ENCODE data around the gene DLX2. TPM values are rescaled to one million over a fixed set of nuclear protein-coding genes. Genes with fewer than 3 reads are reported as not detected.

The DLX2 gene
- total and polyA plus RNA-seq, 2 of the 13 experiments (the other 11 are each of a cell fraction or from before 2014, with no cell fraction given) = 0.07 to 0.15 TPM

DNA sequence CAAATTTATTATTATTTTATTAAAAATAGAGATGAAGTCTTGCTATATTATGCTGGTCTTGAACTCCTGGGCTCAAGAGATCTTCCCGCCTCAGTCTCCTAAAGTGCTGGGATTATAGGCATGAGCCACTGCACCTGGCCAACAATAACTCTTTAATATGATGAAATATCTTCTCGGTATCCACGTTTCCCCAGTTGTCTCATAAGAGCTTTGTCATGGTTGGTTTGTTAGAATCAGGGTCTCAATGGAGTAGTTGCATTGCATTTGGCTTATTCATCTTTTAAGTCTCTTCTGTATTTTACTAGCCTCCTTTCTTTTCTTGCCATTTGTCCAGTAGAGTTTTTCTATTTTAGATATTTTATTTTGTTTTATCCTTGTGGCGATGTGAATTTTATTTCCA is 32.7 kb upstream of the DLX2 start (continued):
- TF ChIP-seq, protein P1, sequence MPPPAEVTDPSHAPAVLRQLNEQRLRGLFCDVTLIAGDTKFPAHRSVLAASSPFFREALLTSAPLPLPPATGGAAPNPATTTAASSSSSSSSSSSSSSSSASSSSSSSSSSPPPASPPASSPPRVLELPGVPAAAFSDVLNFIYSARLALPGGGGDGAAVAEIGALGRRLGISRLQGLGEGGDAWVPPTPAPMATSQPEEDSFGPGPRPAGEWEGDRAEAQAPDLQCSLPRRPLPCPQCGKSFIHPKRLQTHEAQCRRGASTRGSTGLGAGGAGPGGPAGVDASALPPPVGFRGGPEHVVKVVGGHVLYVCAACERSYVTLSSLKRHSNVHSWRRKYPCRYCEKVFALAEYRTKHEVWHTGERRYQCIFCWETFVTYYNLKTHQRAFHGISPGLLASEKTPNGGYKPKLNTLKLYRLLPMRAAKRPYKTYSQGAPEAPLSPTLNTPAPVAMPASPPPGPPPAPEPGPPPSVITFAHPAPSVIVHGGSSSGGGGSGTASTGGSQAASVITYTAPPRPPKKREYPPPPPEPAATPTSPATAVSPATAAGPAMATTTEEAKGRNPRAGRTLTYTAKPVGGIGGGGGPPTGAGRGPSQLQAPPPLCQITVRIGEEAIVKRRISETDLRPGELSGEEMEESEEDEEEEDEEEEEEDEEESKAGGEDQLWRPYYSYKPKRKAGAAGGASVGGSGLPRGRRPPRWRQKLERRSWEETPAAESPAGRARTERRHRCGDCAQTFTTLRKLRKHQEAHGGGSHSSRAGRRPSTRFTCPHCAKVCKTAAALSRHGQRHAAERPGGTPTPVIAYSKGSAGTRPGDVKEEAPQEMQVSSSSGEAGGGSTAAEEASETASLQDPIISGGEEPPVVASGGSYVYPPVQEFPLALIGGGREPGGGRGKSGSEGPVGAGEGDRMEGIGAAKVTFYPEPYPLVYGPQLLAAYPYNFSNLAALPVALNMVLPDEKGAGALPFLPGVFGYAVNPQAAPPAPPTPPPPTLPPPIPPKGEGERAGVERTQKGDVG (CRISPR knock-in tag; IDR thresholded peaks at IDR 0.05; ENCODE audit: borderline replicate concordance) = no peak
- TF ChIP-seq NFE2L2 (IDR thresholded peaks at IDR 0.05; ENCODE audit: low read length) (no peak), SMARCE1 (IDR thresholded peaks at IDR 0.05; ENCODE audit: borderline replicate concordance) (no peak), NCOA2 (CRISPR knock-in tag; IDR thresholded peaks at IDR 0.05) (no peak), RFX5 (IDR thresholded peaks at IDR 0.05; ENCODE audit: low read depth, low read length) (no peak), ARNT (IDR thresholded peaks at IDR 0.05) (no peak), AGO2 (optimal IDR thresholded peaks at IDR 0.05; ENCODE audit: low read depth, low read length) (no peak), ZNF549 (CRISPR knock-in tag; IDR thresholded peaks at IDR 0.05) (no peak), POLR2G (IDR thresholded peaks at IDR 0.05; ENCODE audit: low read depth, low read length) (no peak), TBL1XR1 (IDR thresholded peaks at IDR 0.05; ENCODE audit: borderline replicate concordance, low read length, partially characterized antibody) (no peak), SP4 (CRISPR knock-in tag; IDR thresholded peaks at IDR 0.05) (no peak)

DNA sequence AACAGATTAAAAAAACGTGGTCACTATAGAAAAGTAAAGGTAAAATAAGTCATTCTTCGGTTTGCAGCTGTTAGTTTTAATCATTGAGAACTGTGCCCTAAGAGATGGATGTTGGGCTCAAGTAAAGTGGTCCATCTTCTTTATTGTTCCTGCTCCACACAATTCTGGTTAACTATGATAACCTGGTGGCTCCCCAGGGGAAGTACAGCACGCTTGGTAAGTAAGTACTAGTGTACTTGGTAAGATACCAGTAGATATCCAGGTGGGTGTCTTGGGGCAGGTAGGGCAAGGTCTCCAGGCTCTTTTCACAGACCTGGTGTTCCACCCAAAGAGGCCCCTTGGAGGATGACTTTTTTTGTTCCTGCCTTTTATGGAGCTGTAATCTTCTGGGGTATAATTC is 31.6 kb upstream of the DLX2 start:
- no peak overlapping the region for H3K9ac ChIP-seq (ENCODE audit: insufficient read depth, low read depth, low read length)
- CTCF ChIA-PET (ENCODE audit: low intra/inter-chr PET ratio, low total read pairs) = no interaction called here

More for the DNA sequence above, 31.6 kb upstream of the DLX2 start:
- in situ Hi-C loops (cut with HindIII; ENCODE audit: extremely low pct_ligation_motif_present, low pct_unique_long_range_greater_than_20kb) = no loop called here
- Histone ChIP-seq H3K9me3 (ENCODE audit: low read length) (no peaks in the 10 kb centered on the region), H3K79me2 (ENCODE audit: insufficient read depth, low read length) (no peaks in the 10 kb centered on the region), H3K27me3 (ENCODE audit: control insufficient read depth in 1 of 2, insufficient read depth in 2 of 2, low read length in 2 of 2) (peaks cover 0 to 4% of the 10 kb centered on the region in 2 experiments; a peak in 1 of 5 replicates), H3K4me2 (ENCODE audit: low read depth, low read length) (no peak overlapping the region), H2AFZ (ENCODE audit: low read length) (no peak overlapping the region), H3K4me1 (ENCODE audit: insufficient read depth, low read length) (no peaks in the 10 kb centered on the region), H3K27ac (ENCODE audit: extremely low read length, insufficient read depth, low read length) (no peak overlapping the region), H4K20me1 (ENCODE audit: insufficient read depth, low read length) (no peaks in the 10 kb centered on the region), H3K4me3 (replicated peaks in 1 of 3; ENCODE audit: insufficient read depth in 1 of 3, low read depth in 2 of 3, low read length in 3 of 3) (no peak overlapping the region), H3K36me3 (replicated peaks in 1 of 2; ENCODE audit: control insufficient read depth in 1 of 2, insufficient read depth in 2 of 2, low read length in 2 of 2) (no peaks in the 10 kb centered on the region)
- DNase-seq (ENCODE audit: low spot score) (no peak), FAIRE-seq (no peak), ATAC-seq (peak; percentile 66)
- TF ChIP-seq CHD4 (IDR thresholded peaks at IDR 0.05; ENCODE audit: borderline replicate concordance, low read length) = no peak
- TF ChIP-seq, protein P2, sequence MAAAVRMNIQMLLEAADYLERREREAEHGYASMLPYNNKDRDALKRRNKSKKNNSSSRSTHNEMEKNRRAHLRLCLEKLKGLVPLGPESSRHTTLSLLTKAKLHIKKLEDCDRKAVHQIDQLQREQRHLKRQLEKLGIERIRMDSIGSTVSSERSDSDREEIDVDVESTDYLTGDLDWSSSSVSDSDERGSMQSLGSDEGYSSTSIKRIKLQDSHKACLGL (CRISPR knock-in tag; IDR thresholded peaks at IDR 0.05) = no peak
- BruUV-seq (replicated peaks) = no TSS peak
- POLR2A ChIA-PET = no interaction called here
- intact Hi-C loops (cut with micrococcal nuclease; ENCODE audit: unreplicated experiment) = no loop called here
- WGBS (ENCODE audit: low lambda C conversion rate) = 13% methylated on average over 3 of the region's 3 CpGs
